NB4 (cell line): ENCODE data around the gene TMPRSS9.

Experiments used
- DNase-seq: peaks from one replicate; pipeline ENCODE4 v3.0.0; 2010; ENCODE audit warnings: low read depth
- H3K4me3 ChIP-seq: one replicate; pipeline ENCODE4 v1.5.1; 2011; ENCODE audit warnings: mild to moderate bottlenecking, low read depth, low read length, moderate library complexity
- MAX ChIP-seq: IDR thresholded peaks from 2 replicates; pipeline ENCODE4 v1.6.1; 2011; ENCODE audit warnings: low read depth, low read length
- MYC ChIP-seq: IDR thresholded peaks from 2 replicates; pipeline ENCODE4 v1.6.1; 2011; ENCODE audit warnings: low read depth, low read length
- POLR2A ChIP-seq: IDR thresholded peaks from 2 replicates; pipeline ENCODE4 v1.6.1; 2011; ENCODE audit warnings: mild to moderate bottlenecking; ENCODE audit not compliant: insufficient read length; ENCODE audit errors: extremely low read depth
- TF ChIP-seq, protein P1 (sequence below): IDR thresholded peaks from one replicate; pipeline ENCODE4 v1.5.1; 2012; ENCODE audit warnings: low read depth, low read length

Gene TMPRSS9

GRCh38 chr19:2338055-2338615 is 21.9 kb upstream of the TMPRSS9 start:
- DNase-seq: no peak
- no peak overlapping the region for H3K4me3 ChIP-seq
- TF ChIP-seq MYC (no peak), MAX (no peak), POLR2A (no peak)
- TF ChIP-seq, protein P1, sequence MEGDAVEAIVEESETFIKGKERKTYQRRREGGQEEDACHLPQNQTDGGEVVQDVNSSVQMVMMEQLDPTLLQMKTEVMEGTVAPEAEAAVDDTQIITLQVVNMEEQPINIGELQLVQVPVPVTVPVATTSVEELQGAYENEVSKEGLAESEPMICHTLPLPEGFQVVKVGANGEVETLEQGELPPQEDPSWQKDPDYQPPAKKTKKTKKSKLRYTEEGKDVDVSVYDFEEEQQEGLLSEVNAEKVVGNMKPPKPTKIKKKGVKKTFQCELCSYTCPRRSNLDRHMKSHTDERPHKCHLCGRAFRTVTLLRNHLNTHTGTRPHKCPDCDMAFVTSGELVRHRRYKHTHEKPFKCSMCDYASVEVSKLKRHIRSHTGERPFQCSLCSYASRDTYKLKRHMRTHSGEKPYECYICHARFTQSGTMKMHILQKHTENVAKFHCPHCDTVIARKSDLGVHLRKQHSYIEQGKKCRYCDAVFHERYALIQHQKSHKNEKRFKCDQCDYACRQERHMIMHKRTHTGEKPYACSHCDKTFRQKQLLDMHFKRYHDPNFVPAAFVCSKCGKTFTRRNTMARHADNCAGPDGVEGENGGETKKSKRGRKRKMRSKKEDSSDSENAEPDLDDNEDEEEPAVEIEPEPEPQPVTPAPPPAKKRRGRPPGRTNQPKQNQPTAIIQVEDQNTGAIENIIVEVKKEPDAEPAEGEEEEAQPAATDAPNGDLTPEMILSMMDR: no peak

DNA sequence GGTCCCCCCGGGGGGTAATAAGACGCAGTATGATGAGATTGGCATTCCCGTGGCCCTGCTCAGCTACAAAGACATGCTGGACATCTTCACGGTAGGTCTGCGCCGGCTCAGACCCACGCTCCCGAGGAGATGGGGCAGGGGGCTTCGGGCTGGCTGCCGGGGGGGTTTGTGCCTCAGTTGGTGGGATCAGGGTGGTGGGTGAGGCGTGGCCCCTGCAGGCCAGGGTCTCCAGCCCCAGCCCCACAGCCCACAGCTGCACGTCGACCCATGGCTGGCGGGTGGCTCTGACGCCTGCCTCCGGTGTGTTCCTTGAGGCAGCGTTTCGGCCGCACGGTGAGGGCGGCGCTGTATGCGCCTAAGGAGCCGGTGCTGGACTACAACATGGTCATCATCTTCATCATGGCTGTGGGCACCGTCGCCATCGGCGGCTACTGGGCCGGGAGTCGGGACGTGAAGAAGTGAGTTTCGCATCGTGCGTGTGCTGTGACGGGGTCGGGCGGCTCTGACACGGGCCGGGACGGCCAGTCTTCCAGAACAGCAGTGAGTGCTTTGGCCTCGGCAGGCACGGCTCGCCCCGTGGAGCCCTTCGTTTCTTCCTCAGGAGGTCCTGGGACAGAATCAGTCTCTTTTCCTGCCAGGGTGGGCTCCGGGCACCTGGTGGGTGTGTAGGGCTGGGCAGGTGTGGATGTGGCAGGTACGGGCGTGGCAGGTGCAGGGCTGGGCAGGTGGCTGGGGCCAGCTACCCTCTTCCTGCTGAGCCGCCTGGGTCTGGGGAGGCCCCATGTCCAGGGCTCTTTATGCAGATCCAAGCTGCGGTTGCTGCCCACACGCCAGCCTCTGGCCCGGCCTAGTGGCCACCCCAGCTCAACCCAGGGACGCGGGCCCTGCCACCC is 21.1 kb upstream of the TMPRSS9 start:
- TF ChIP-seq, protein P1: no peak
- TF ChIP-seq MAX (no peak), MYC (no peak), POLR2A (no peak)
- no peak overlapping the region for H3K4me3 ChIP-seq
- DNase-seq: no peak

- no peak overlapping the region for H3K4me3 ChIP-seq
- TF ChIP-seq MYC (no peak), POLR2A (no peak), MAX (no peak)
- TF ChIP-seq, protein P1: no peak
- no peak for DNase-seq
Measured at GRCh38 chr19:2339644-2340310, 20.3 kb upstream of the TMPRSS9 start.

DNA sequence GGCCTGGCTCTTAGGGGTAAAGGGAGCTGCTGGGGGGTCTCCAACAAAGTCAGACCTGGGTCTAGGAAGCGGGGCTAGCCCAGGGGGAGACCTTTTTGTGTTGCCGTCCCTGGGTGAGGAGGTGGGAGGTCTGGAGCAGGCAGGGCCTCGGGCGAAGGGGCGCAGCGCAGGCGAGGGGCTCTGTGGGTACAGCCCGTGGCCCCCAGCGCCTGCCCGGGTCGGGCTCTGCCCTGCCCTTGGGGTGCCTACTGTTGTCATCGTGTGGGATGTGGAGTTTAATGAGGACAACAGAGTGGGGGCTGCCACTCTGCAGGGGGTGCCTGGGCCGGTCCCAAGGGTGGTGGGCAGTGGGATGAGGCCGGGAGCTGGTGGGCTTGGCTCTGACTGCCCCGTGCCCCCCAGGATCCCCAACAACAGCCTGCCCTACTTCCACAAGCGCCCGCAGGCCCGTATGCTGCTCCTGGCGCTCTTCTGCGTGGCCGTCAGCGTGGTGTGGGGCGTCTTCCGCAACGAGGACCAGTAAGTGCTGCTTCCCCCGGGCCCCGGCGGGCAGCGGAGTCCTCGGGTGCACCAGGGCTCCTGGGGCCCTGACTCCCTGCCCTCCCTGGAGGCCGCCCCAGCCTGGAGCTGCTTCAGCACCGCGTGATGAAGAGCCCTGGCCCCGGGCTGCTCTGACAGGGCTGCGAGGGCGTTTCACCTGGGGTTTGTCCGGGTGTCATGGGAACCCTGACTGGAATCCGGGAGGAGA is 19.4 kb upstream of the TMPRSS9 start:
- H3K4me3 ChIP-seq: no peak overlapping the region
- TF ChIP-seq, protein P1: no peak
- no peak for TF ChIP-seq MAX
- no peak for TF ChIP-seq POLR2A
- TF ChIP-seq MYC: no peak
- no peak for DNase-seq

DNA sequence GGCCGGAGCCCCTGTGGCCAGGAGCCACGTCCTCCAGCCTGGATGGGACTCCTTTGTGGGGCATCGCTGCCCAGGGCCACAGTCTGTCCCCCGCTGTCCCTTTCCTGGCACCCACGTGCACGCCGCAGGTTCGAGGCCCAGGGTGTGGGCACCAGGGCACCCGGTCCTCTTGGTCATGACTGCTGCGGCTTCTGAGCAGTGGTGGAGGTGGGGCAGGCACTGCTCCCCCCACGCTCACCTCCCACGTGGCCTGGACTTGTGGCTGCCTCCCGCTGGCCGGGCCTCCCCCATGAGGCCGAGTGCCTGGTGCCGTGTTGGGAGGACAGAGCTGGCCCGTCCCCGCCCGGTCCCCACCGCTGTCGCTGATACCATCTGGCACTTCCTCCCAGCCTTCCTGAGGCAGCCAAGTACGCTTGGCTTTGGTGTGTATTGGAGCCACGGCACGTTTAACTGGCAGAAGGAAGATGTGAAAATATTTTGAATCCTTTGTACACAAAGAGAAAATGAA is 18.8 kb upstream of the TMPRSS9 start:
- no peak for DNase-seq
- no peak overlapping the region for H3K4me3 ChIP-seq
- TF ChIP-seq, protein P1: no peak
- no peak for TF ChIP-seq MAX
- no peak for TF ChIP-seq MYC
- no peak for TF ChIP-seq POLR2A
